ENCODE data around the gene SARM1. TPM values are rescaled to one million over a fixed set of nuclear protein-coding genes. Genes with fewer than 3 reads are reported as not detected.
A peak's percentile ranks its signal among the peaks of the same experiment; 100 is the strongest.

SARM1 gene
- total RNA-seq, 1 experiment from 2014 or later = 7.3 TPM

GRCh38 chr17:28334666-28335200 lies 36.8 kb upstream of the SARM1 start:
- no TSS peak for BruUV-seq (replicated peaks)
- Histone ChIP-seq H3K36me3 (ENCODE audit: low read depth) (0 out of 2 replicates have a peak, but pooled peaks cover 4% of the 10 kb centered on the region), H3K4me2 (peak overlapping the region; percentile 100), H3K4me1 (replicated peaks; ENCODE audit: insufficient read depth) (peaks cover 22% of the 10 kb centered on the region), H3K79me2 (ENCODE audit: low read depth) (peaks cover 45% of the 10 kb centered on the region), H3K27me3 (ENCODE audit: insufficient read depth, low read depth) (no peaks in the 10 kb centered on the region), H3K4me3 (peak overlapping the region; percentile 87), H4K20me1 (ENCODE audit: insufficient read depth) (peaks cover 16% of the 10 kb centered on the region), H3K9me3 (ENCODE audit: insufficient read depth, low read depth) (no peaks in the 10 kb centered on the region), H2AFZ (peak overlapping the region; percentile 92), H3K27ac (no peak overlapping the region), H3F3A (ENCODE audit: insufficient read depth, low read depth) (peaks cover 12% of the 10 kb centered on the region; the same call in 1 of the 2 replicates), H3K9me2 (ENCODE audit: insufficient read depth) (no peaks in the 10 kb centered on the region)
- CTCF ChIA-PET = no interaction called here
- no peak for TF ChIP-seq CTCF (conservative IDR thresholded peaks at IDR 0.05)
- no peak for TF ChIP-seq EZH2 (IDR thresholded peaks at IDR 0.05; ENCODE audit: low read depth)
- POLR2A ChIA-PET (ENCODE audit: unreplicated experiment) = interaction anchor here (0.6 to 2.2 kb wide), 8 partner anchors 9 to 74 kb away, joined by 4 to 42 read pairs (median 8); partner anchors contain the start of gene POLDIP2
- intact Hi-C loops (cut with micrococcal nuclease; ENCODE audit: unreplicated experiment) = loop anchor here (5.0 kb wide), 4 partner anchors 57 to 292 kb away; partner anchors contain the start of genes NLK and SLC46A1
- no peak for DNase-seq

DNA sequence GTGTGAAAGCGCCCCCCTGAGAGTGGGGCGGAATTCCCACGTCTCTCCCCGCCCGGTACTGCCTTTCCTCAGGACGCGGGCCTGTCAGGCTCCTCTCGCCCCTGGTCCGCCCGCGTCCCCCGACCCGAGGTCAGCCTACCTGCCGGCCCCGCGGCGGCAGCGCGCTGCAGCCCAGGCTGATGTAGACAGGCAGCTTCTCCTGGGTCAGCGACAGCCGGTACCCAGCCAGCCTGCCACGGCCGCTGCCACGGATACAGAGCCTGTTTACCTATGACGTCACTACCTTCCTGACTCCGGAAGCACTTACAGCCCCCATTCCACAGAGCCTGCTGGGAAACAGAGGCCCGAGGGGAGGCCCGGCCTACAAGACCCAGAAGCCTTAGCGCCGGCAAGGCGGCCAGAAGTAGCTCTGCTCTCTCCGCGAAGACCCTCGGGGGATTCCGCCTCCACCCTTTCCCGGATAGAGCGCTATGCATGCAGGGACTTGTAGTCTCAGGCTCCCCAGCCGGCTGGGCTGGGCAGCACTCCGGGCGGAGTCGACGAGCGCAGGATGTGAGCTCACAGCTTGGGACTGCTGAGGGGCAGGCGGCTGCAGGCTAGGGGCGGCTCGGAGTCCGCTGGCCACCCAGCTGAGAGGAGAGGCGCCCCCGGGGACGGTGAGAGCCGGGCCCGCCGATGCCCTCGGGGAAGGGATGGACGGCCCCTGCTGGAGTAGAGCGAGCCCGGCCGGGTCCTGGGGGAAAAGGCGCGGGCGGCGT lies 36.1 kb upstream of the SARM1 start, which contains the start of the genes IFT20 and TNFAIP1:
TSS of gene IFT20 (minus strand) at position 272 of the 758 bp plus-strand sequence. CDS start 3,487 bp downstream, outside the sequence.
TSS of gene TNFAIP1 (plus strand) at position 561 of the 758 bp plus-strand sequence. CDS start 3,761 bp downstream, outside the sequence.
- Histone ChIP-seq H4K20me1 (ENCODE audit: insufficient read depth) (peaks cover 16% of the 10 kb centered on the region), H3K79me2 (ENCODE audit: low read depth) (peaks cover 45% of the 10 kb centered on the region), H3K9me2 (ENCODE audit: insufficient read depth) (no peaks in the 10 kb centered on the region), H2AFZ (peak within 1 kb of the TSS; percentile 92), H3K4me1 (replicated peaks; ENCODE audit: insufficient read depth) (peaks cover 22% of the 10 kb centered on the region), H3K4me2 (peak within 1 kb of the TSS; percentile 100), H3F3A (ENCODE audit: insufficient read depth, low read depth) (peaks cover 12% of the 10 kb centered on the region; the same call in 1 of the 2 replicates), H3K9me3 (ENCODE audit: insufficient read depth, low read depth) (no peaks in the 10 kb centered on the region), H3K27ac (peak within 1 kb of the TSS; percentile 76), H3K27me3 (ENCODE audit: insufficient read depth, low read depth) (no peaks in the 10 kb centered on the region), H3K4me3 (peak within 1 kb of the TSS; percentile 87), H3K36me3 (ENCODE audit: low read depth) (0 out of 2 replicates have a peak, but pooled peaks cover 4% of the 10 kb centered on the region)
- intact Hi-C loops (cut with micrococcal nuclease; ENCODE audit: unreplicated experiment) = loop anchor here (5.0 kb wide), 4 partner anchors 58 to 293 kb away; partner anchors contain the start of genes NLK and SLC46A1
- ChIA-PET CTCF (interaction anchor here (0.5 to 1.3 kb wide), 5 partner anchors 12 to 530 kb away, joined by 3 to 7 read pairs (median 6); no protein-coding TSS in a partner anchor), POLR2A (ENCODE audit: unreplicated experiment) (interaction anchor here (0.5 to 2.2 kb wide), 14 partner anchors 9 to 242 kb away, joined by 3 to 42 read pairs (median 6); partner anchors contain the start of genes ALDOC and POLDIP2)
- BruUV-seq (replicated peaks) = no TSS peak
- peak; percentile 99 for DNase-seq
- TF ChIP-seq EZH2 (IDR thresholded peaks at IDR 0.05; ENCODE audit: low read depth) (no peak), CTCF (conservative IDR thresholded peaks at IDR 0.05) (no peak)

Measured in PC-9 (cell line).